ENCODE results near the gene HID1. TPM values are rescaled to one million over a fixed set of nuclear protein-coding genes. Genes with fewer than 3 reads are reported as not detected.

The HID1 gene
- total and polyA plus RNA-seq, 9 donors = 1.8 to 21.6 (median 5.2) TPM

- Histone ChIP-seq H3K27me3 (no peaks in the 10 kb centered on the region), H3K36me3 (no peaks in the 10 kb centered on the region), H3K4me3 (no peak overlapping the region), H3K4me1 (ENCODE audit: insufficient read depth) (no peaks in the 10 kb centered on the region), H3K27ac (no peak overlapping the region), H3K9me3 (no peaks in the 10 kb centered on the region)
- TF ChIP-seq CTCF (IDR thresholded peaks at IDR 0.05) (no peak), EP300 (IDR thresholded peaks at IDR 0.05) (no peak), POLR2A (IDR thresholded peaks at IDR 0.05) (no peak)
- no peak for DNase-seq
- intact Hi-C loops (cut with DNase I) = no loop called here
- WGBS, 3 donors = 70 to 74% (median 73%) methylated on average over 7 of the region's 7 CpGs
Observed at GRCh38 chr17:74904687-74905409, 67.7 kb downstream of the HID1 start.

- DNase-seq = no peak
- 61 to 76% (median 72%) methylated on average over 6 of the region's 6 CpGs for WGBS, 3 donors
- no peak overlapping the region for H3K27ac ChIP-seq
- H3K9me3 ChIP-seq = no peaks in the 10 kb centered on the region
- intact Hi-C loops (cut with DNase I) = no loop called here
- no peak for TF ChIP-seq CTCF (IDR thresholded peaks at IDR 0.05)
- no peak for TF ChIP-seq EP300 (IDR thresholded peaks at IDR 0.05)
- no peak for TF ChIP-seq POLR2A (IDR thresholded peaks at IDR 0.05)
- H3K27me3 ChIP-seq = no peaks in the 10 kb centered on the region
- no peak overlapping the region for H3K4me3 ChIP-seq
- H3K36me3 ChIP-seq = no peaks in the 10 kb centered on the region
- no peaks in the 10 kb centered on the region for H3K4me1 ChIP-seq (ENCODE audit: insufficient read depth)
Observed at GRCh38 chr17:74903671-74904070, 68.9 kb downstream of the HID1 start.

GRCh38 chr17:74903034-74903433 is 69.5 kb downstream of the HID1 start:
- WGBS, 3 donors = 78 to 82% (median 81%) methylated on average over 9 of the region's 9 CpGs
- Histone ChIP-seq H3K4me3 (no peak overlapping the region), H3K4me1 (ENCODE audit: insufficient read depth) (no peaks in the 10 kb centered on the region), H3K27me3 (no peaks in the 10 kb centered on the region), H3K9me3 (no peaks in the 10 kb centered on the region), H3K36me3 (no peaks in the 10 kb centered on the region), H3K27ac (no peak overlapping the region)
- no peak for TF ChIP-seq POLR2A (IDR thresholded peaks at IDR 0.05)
- intact Hi-C loops (cut with DNase I) = no loop called here
- DNase-seq = no peak

GRCh38 chr17:74901353-74902135 is 71.0 kb downstream of the HID1 start:
- no peaks in the 10 kb centered on the region for H3K36me3 ChIP-seq
- TF ChIP-seq POLR2A (IDR thresholded peaks at IDR 0.05) (no peak), EP300 (IDR thresholded peaks at IDR 0.05) (no peak), CTCF (IDR thresholded peaks at IDR 0.05) (no peak)
- no peaks in the 10 kb centered on the region for H3K27me3 ChIP-seq
- no peak overlapping the region for H3K27ac ChIP-seq
- no peaks in the 10 kb centered on the region for H3K4me1 ChIP-seq (ENCODE audit: insufficient read depth)
- no peak overlapping the region for H3K4me3 ChIP-seq
- no peaks in the 10 kb centered on the region for H3K9me3 ChIP-seq
- no peak for DNase-seq
- 71 to 75% (median 74%) methylated on average over 14 of the region's 14 CpGs for WGBS, 3 donors
- intact Hi-C loops (cut with DNase I) = no loop called here

Other genes starting within 250 kb of the HID1 start
- under 1 TPM in 5 of 7 donors, not detected in 2; 0.45 to 0.72 (median 0.57) TPM for gene RAB37, start 235.5 kb downstream of the HID1 start, total RNA-seq
- gene RAB37, start 235.5 kb downstream of the HID1 start, polyA plus RNA-seq = 1 to 10 TPM in 1 of 2 donors, under 1 TPM in 1; 0.58 to 2.4 TPM
- gene NHERF1, start 224.1 kb downstream of the HID1 start, total RNA-seq = 100 to 1,000 TPM in 1 of 7 donors, 10 to 100 TPM in 6; 12.1 to 101 (median 21.7) TPM
- 10 to 100 TPM; 13.9 to 21.0 TPM for gene NHERF1, start 224.1 kb downstream of the HID1 start, polyA plus RNA-seq
- gene NAT9, start 196.4 kb downstream of the HID1 start, total RNA-seq = 10 to 100 TPM; 24.7 to 87.0 (median 56.8) TPM
- 10 to 100 TPM; 19.7 to 44.8 TPM for gene NAT9, start 196.4 kb downstream of the HID1 start, polyA plus RNA-seq
- under 1 TPM; 0.11 to 0.82 (median 0.32) TPM for gene GRIN2C, start 112.9 kb downstream of the HID1 start, total RNA-seq
- gene GRIN2C, start 112.9 kb downstream of the HID1 start, polyA plus RNA-seq = under 1 TPM; 0.36 to 0.58 TPM
- gene FDXR, start 99.8 kb downstream of the HID1 start, total RNA-seq = 10 to 100 TPM; 11.1 to 50.8 (median 43.4) TPM
- gene FDXR, start 99.8 kb downstream of the HID1 start, polyA plus RNA-seq = 10 to 100 TPM; 13.6 to 26.5 TPM
- under 1 TPM in 1 of 7 donors, not detected in 6; 0.42 TPM for gene FADS6, start 79.1 kb downstream of the HID1 start, total RNA-seq
- under 1 TPM in 1 of 2 donors, not detected in 1; 0.12 TPM for gene FADS6, start 79.1 kb downstream of the HID1 start, polyA plus RNA-seq
- 1 to 10 TPM in 4 of 7 donors, under 1 TPM in 3; 0.57 to 1.4 (median 1.1) TPM for gene USH1G, start 49.5 kb downstream of the HID1 start, total RNA-seq
- gene USH1G, start 49.5 kb downstream of the HID1 start, polyA plus RNA-seq = under 1 TPM; 0.08 to 0.29 TPM
- gene OTOP2, start 48.5 kb downstream of the HID1 start, total RNA-seq = not detected
- not detected for gene OTOP2, start 48.5 kb downstream of the HID1 start, polyA plus RNA-seq
- gene OTOP3, start 36.9 kb downstream of the HID1 start, total RNA-seq = not detected
- gene OTOP3, start 36.9 kb downstream of the HID1 start, polyA plus RNA-seq = not detected
- gene CDR2L, start 14.9 kb upstream of the HID1 start, total RNA-seq = 10 to 100 TPM in 1 of 7 donors, 1 to 10 TPM in 6; 4.5 to 19.2 (median 5.8) TPM
- 1 to 10 TPM; 2.1 to 3.3 TPM for gene CDR2L, start 14.9 kb upstream of the HID1 start, polyA plus RNA-seq
- gene MRPL58, start 39.9 kb upstream of the HID1 start, total RNA-seq = 10 to 100 TPM; 17.9 to 40.6 (median 22.0) TPM
- gene MRPL58, start 39.9 kb upstream of the HID1 start, polyA plus RNA-seq = 10 to 100 TPM; 24.3 to 39.7 TPM
- gene ATP5PD, start 74.2 kb upstream of the HID1 start, total RNA-seq = 100 to 1,000 TPM; 137 to 226 (median 153) TPM
- gene ATP5PD, start 74.2 kb upstream of the HID1 start, polyA plus RNA-seq = 100 to 1,000 TPM; 199 to 331 TPM
- gene KCTD2, start 74.5 kb upstream of the HID1 start, total RNA-seq = 10 to 100 TPM; 25.0 to 62.5 (median 50.2) TPM
- gene KCTD2, start 74.5 kb upstream of the HID1 start, polyA plus RNA-seq = 10 to 100 TPM; 35.8 to 66.8 TPM
- 10 to 100 TPM in 5 of 7 donors, 1 to 10 TPM in 2; 6.0 to 20.6 (median 12.6) TPM for gene SLC16A5, start 115.2 kb upstream of the HID1 start, total RNA-seq
- 1 to 10 TPM; 2.0 to 10.0 TPM for gene SLC16A5, start 115.2 kb upstream of the HID1 start, polyA plus RNA-seq
- 1 to 10 TPM; 4.6 to 8.5 (median 5.1) TPM for gene ARMC7, start 137.2 kb upstream of the HID1 start, total RNA-seq
- gene ARMC7, start 137.2 kb upstream of the HID1 start, polyA plus RNA-seq = 10 to 100 TPM in 1 of 2 donors, 1 to 10 TPM in 1; 5.7 to 10.5 TPM
- gene NT5C, start 159.0 kb upstream of the HID1 start, total RNA-seq = 100 to 1,000 TPM in 2 of 7 donors, 10 to 100 TPM in 5; 51.3 to 118 (median 65.9) TPM
- gene NT5C, start 159.0 kb upstream of the HID1 start, polyA plus RNA-seq = 10 to 100 TPM; 10.0 to 72.9 TPM
- 10 to 100 TPM; 12.9 to 46.4 (median 20.2) TPM for gene JPT1, start 181.8 kb upstream of the HID1 start, total RNA-seq
- gene JPT1, start 181.8 kb upstream of the HID1 start, polyA plus RNA-seq = 10 to 100 TPM; 20.0 to 54.5 TPM
- 100 to 1,000 TPM in 5 of 7 donors, 10 to 100 TPM in 2; 75.7 to 504 (median 395) TPM for gene SUMO2, start 210.2 kb upstream of the HID1 start, total RNA-seq
- gene SUMO2, start 210.2 kb upstream of the HID1 start, polyA plus RNA-seq = 100 to 1,000 TPM; 120 to 497 TPM
- 10 to 100 TPM; 23.4 to 82.2 (median 55.1) TPM for gene NUP85, start 232.9 kb upstream of the HID1 start, total RNA-seq
- gene NUP85, start 232.9 kb upstream of the HID1 start, polyA plus RNA-seq = 10 to 100 TPM; 38.1 to 41.1 TPM